NCI-H748 (cell line): Measurements from ENCODE around the gene PCBP2.
A peak's percentile ranks its signal among the peaks of the same experiment; 100 is the strongest.
"Not testable (repeated sequence)": the region's sequence is repeated elsewhere in the genome, so short reads cannot be mapped to it uniquely, and the experiment has no call there.

Experiments used
- DNase-seq: peaks from one replicate; lab custom pipeline; 2025; ENCODE audit not compliant: unreplicated experiment; lab: John Stamatoyannopoulos, UW

The PCBP2 gene

GRCh38 chr12:53451661-53452158 is at the start of gene PCBP2:
Gene PCBP2 (plus strand): TSS chr12:53452102. CDS start chr12:53454801, 2,699 bp downstream.
- peak; percentile 100 for DNase-seq

- DNase-seq, result not testable (repeated sequence)
These were observed 49.6 kb upstream of the PCBP2 start for GRCh38 chr12:53402351-53402750.

- no peak for DNase-seq
These were observed 49.0 kb upstream of the PCBP2 start for GRCh38 chr12:53402871-53403270.

- DNase-seq, result no peak
These were observed 41.0 kb upstream of the PCBP2 start for GRCh38 chr12:53410951-53411350.

GRCh38 chr12:53413485-53414204 is 38.3 kb upstream of the PCBP2 start:
- DNase-seq, result no peak

GRCh38 chr12:53414756-53415417 is 37.0 kb upstream of the PCBP2 start:
- no peak for DNase-seq

- peak; percentile 34 for DNase-seq
These were observed 36.0 kb upstream of the PCBP2 start for GRCh38 chr12:53415752-53416389.

GRCh38 chr12:53417291-53417816 is 34.5 kb upstream of the PCBP2 start:
- DNase-seq, result not testable (repeated sequence)

- no peak for DNase-seq
These were observed 33.7 kb upstream of the PCBP2 start for GRCh38 chr12:53418221-53418620.

- DNase-seq, result no peak
These were observed 32.1 kb upstream of the PCBP2 start for GRCh38 chr12:53419756-53420155.

- not testable (repeated sequence) for DNase-seq
These were observed 29.7 kb upstream of the PCBP2 start for GRCh38 chr12:53422247-53422646.

GRCh38 chr12:53423597-53423996 is 28.3 kb upstream of the PCBP2 start, which contains the start of gene AMHR2:
Gene AMHR2 (plus strand): TSS chr12:53423855. CDS start chr12:53423935, 80 bp downstream.
- no peak for DNase-seq

GRCh38 chr12:53424626-53425514 is 27.0 kb upstream of the PCBP2 start:
- no peak for DNase-seq

- DNase-seq, result no peak
These were observed 26.3 kb upstream of the PCBP2 start for GRCh38 chr12:53425515-53426150.

- DNase-seq, result no peak
These were observed 23.9 kb upstream of the PCBP2 start for GRCh38 chr12:53427905-53428594.

- DNase-seq, result no peak
These were observed 23.2 kb upstream of the PCBP2 start for GRCh38 chr12:53428741-53429140.

GRCh38 chr12:53430116-53430515 is 21.8 kb upstream of the PCBP2 start:
- DNase-seq, result no peak

- no peak for DNase-seq
These were observed 20.7 kb upstream of the PCBP2 start for GRCh38 chr12:53431187-53431586.

- DNase-seq, result not testable (repeated sequence)
These were observed 16.6 kb upstream of the PCBP2 start for GRCh38 chr12:53435326-53435725.
